B cell (primary cell): ENCODE data around the gene AMH. TPM values are rescaled to one million over a fixed set of nuclear protein-coding genes. Genes with fewer than 3 reads are reported as not detected.

Source experiments
- ATAC-seq: fragments of 200-7000 bp; cut with Tn5 transposase; one replicate; pipeline ENCODE4 v1.10.0; 2021; ENCODE audit warnings: low read depth, mild to moderate bottlenecking, moderate number of reproducible peaks, moderate library complexity
- CTCF ChIA-PET: fragments of 350-600 bp; sonication (Branson Sonifier 250); formaldehyde crosslinking; loops from one replicate; lab custom pipeline; 2021; ENCODE audit warnings: antibody characterized with exemption, inconsistent platforms; lab: Charles Lee
- POLR2A ChIA-PET: fragments of 350-600 bp; sonication (Branson Sonifier 250); formaldehyde crosslinking; loops from one replicate; lab custom pipeline; 2021; ENCODE audit warnings: antibody characterized with exemption; lab: Charles Lee
- DNase-seq: peaks from one replicate; pipeline ENCODE4 v3.0.0; 2013
- H2AFZ ChIP-seq: 2 replicates; pipeline ENCODE4 v1.6.1; 2012; ENCODE audit warnings: mild to moderate bottlenecking, low read depth, low read length; ENCODE audit not compliant: insufficient read depth, poor library complexity, severe bottlenecking
- H3K27ac ChIP-seq, 2 donors: 1 replicate in 1 of 2; 2 replicates in 1 of 2; pipeline ENCODE4 v1.5.1; 2012 to 2013; ENCODE audit warnings: low read length in 2 of 2, mild to moderate bottlenecking in 2 of 2, moderate library complexity in 1 of 2
- H3K27me3 ChIP-seq, 4 experiments: fragments of 200-600 bp in 1 of 4; sonication (generic) in 1 of 4; replicated peaks in 1 of 4; 1 replicate in 2 of 4; 2 replicates in 2 of 4; pipeline versions ENCODE4 v1.6.1 to v1.7.0; 2013 to 2016; ENCODE audit warnings: low read length in 3 of 4, mild to moderate bottlenecking in 2 of 4, mixed read lengths in 1 of 4, moderate library complexity in 1 of 4; ENCODE audit not compliant: insufficient read depth in 4 of 4, control insufficient read depth in 3 of 4; ENCODE audit errors: control extremely low read depth in 1 of 4
- H3K36me3 ChIP-seq, 2 experiments: replicated peaks in 1 of 2; 1 replicate in 1 of 2; 2 replicates in 1 of 2; pipeline versions ENCODE4 v1.6.1 to v1.7.1; 2013; ENCODE audit warnings: low read length in 1 of 2; ENCODE audit not compliant: insufficient read depth in 2 of 2, control insufficient read depth in 1 of 2; ENCODE audit errors: control extremely low read depth in 1 of 2, extremely low read depth in 1 of 2
- H3K4me1 ChIP-seq, 2 donors: fragments of 200-600 bp in 1 of 2; sonication (generic) in 1 of 2; 1 replicate in 1 of 2; 2 replicates in 1 of 2; pipeline versions ENCODE4 v1.5.1 to v1.6.1; 2013 to 2017; ENCODE audit warnings: low read length in 2 of 2; ENCODE audit not compliant: control insufficient read depth in 2 of 2, insufficient read depth in 2 of 2
- H3K4me2 ChIP-seq: replicated peaks from 2 replicates; pipeline ENCODE3; 2012; ENCODE audit warnings: mild to moderate bottlenecking, low read depth, low read length; ENCODE audit not compliant: poor library complexity, severe bottlenecking
- H3K4me3 ChIP-seq, 5 experiments: fragments of 200-600 bp in 1 of 5; sonication (generic) in 1 of 5; 1 replicate in 3 of 5; 2 replicates in 2 of 5; pipeline versions ENCODE4 v1.5.1 to v1.7.0; 2011 to 2016; ENCODE audit warnings: low read length in 4 of 5, mild to moderate bottlenecking in 4 of 5, low read depth in 2 of 5, control low read depth in 1 of 5, moderate library complexity in 1 of 5; ENCODE audit not compliant: insufficient read depth in 1 of 5; ENCODE audit errors: control extremely low read depth in 1 of 5, extremely low read depth in 1 of 5
- H3K79me2 ChIP-seq: fragments of 200-600 bp; sonication (generic); one replicate; pipeline ENCODE4 v1.6.0; 2016; ENCODE audit warnings: low read length; ENCODE audit not compliant: control insufficient read depth, insufficient read depth
- H3K9ac ChIP-seq: fragments of 200-600 bp; sonication (generic); 2 replicates; pipeline ENCODE4 v1.6.1; 2017; ENCODE audit warnings: mild to moderate bottlenecking, low read length, moderate library complexity
- H3K9me3 ChIP-seq, 3 donors: one replicate each; pipeline versions ENCODE4 v1.6.1 to v1.7.1; 2013; ENCODE audit warnings: low read length in 2 of 3; ENCODE audit not compliant: control insufficient read depth in 2 of 3, insufficient read depth in 1 of 3; ENCODE audit errors: control extremely low read depth in 1 of 3
- H4K20me1 ChIP-seq: 2 replicates; pipeline ENCODE4 v1.6.0; 2012; ENCODE audit warnings: mild to moderate bottlenecking, low read length; ENCODE audit not compliant: insufficient read depth, control insufficient read depth, poor library complexity, severe bottlenecking
- H3K27ac Mint-ChIP-seq: one replicate; pipeline ENCODE4 v1.8.0; 2021; ENCODE audit warnings: mixed read lengths
- H3K27me3 Mint-ChIP-seq: one replicate; pipeline ENCODE4 v1.8.0; 2021; ENCODE audit warnings: mixed read lengths
- H3K4me1 Mint-ChIP-seq: one replicate; pipeline ENCODE4 v1.8.0; 2021; ENCODE audit warnings: mixed read lengths
- H3K4me3 Mint-ChIP-seq: one replicate; pipeline ENCODE4 v1.8.0; 2021; ENCODE audit warnings: mixed read lengths
- H3K9me3 Mint-ChIP-seq: one replicate; pipeline ENCODE4 v1.8.0; 2022; ENCODE audit warnings: mixed read lengths; ENCODE audit not compliant: insufficient read depth
- EZH2 ChIP-seq: IDR thresholded peaks from 2 replicates; pipeline ENCODE4 v1.6.1; 2012; ENCODE audit warnings: borderline replicate concordance, low read depth, mild to moderate bottlenecking, moderate library complexity, low read length; ENCODE audit not compliant: insufficient read depth, poor library complexity, severe bottlenecking
- WGBS: methylation state at CpG from one replicate; pipeline ENCODE4 v1.1.5; 2013; ENCODE audit warnings: missing lambda C conversion rate; ENCODE audit not compliant: insufficient coverage; 5-methylcytosine and 5-hydroxymethylcytosine counted together
- intact Hi-C: fragments of 100-400 bp; cut with micrococcal nuclease; formaldehyde crosslinking; loops from one replicate; pipeline ENCODE4 v1.10.0; 2022
- polyA plus RNA-seq: library from polyadenylated mRNA; depleted of rRNA; stranded (reverse); fragments of >200 nt; gene quantifications from 2 replicates; pipeline ENCODE4 v1.2.3, GENCODE V29; 2012
- total RNA-seq, 2 donors: library from RNA; stranded (reverse); fragments of 120-200 nt in 1 of 2; gene quantifications; 1 replicate in 1 of 2; 2 replicates in 1 of 2; pipeline versions ENCODE4 v1.2.3 to v1.2.4, GENCODE V29; 2013 to 2022
- TF ChIP-seq, protein P1 (sequence below): fragments of 200-600 bp; IDR thresholded peaks from one replicate; pipeline ENCODE4 v1.8.0; 2022; ENCODE audit warnings: antibody characterized with exemption, mild to moderate bottlenecking

Gene AMH
- total and polyA plus RNA-seq, 2 donors (not counting 1 experiment from before 2014, with no cell fraction given) = 1.5 to 4.5 TPM

GRCh38 chr19:2273356-2274184 lies 24.4 kb downstream of the AMH start:
- ChIA-PET POLR2A (interaction anchor here (0.6 to 10.8 kb wide), 13 partner anchors 13 to 203 kb away, joined by 3 to 134 read pairs (median 3); partner anchors contain the start of gene JSRP1), CTCF (interaction anchor here (0.5 to 7.5 kb wide), 22 partner anchors 9 to 347 kb away, joined by 3 to 66 read pairs (median 6); partner anchors contain the start of genes AP3D1, JSRP1, PLEKHJ1 and SF3A2)
- peak overlapping the region in 4 of 5 experiments; percentile 5 to 100 (median 34) for H3K4me3 ChIP-seq
- ATAC-seq (peak; percentile 16), DNase-seq (peak; percentile 90)
- H3K4me2 ChIP-seq = peak overlapping the region; percentile 99
- no peaks in the 10 kb centered on the region for H3K27me3 Mint-ChIP-seq
- H3K4me1 Mint-ChIP-seq = peaks cover 48% of the 10 kb centered on the region
- peak overlapping the region; percentile 50 for H3K9ac ChIP-seq
- peaks cover 80% of the 10 kb centered on the region for H3K79me2 ChIP-seq
- WGBS = 11% methylated on average over 45 of the region's 45 CpGs
- H3K4me3 Mint-ChIP-seq = peak overlapping the region; percentile 86
- no peaks in the 10 kb centered on the region for H3K9me3 Mint-ChIP-seq
- H3K36me3 ChIP-seq = peaks cover 0 to 35% of the 10 kb centered on the region in 2 experiments
- no peaks in the 10 kb centered on the region for H3K27me3 ChIP-seq
- H3K9me3 ChIP-seq = no peaks in the 10 kb centered on the region
- peaks cover 39 to 54% of the 10 kb centered on the region in 2 donors for H3K4me1 ChIP-seq
- H3K27ac Mint-ChIP-seq = peak overlapping the region; percentile 93
- intact Hi-C loops = loop anchor here (1.0 to 10.0 kb wide), 6 partner anchors 15 to 201 kb away; partner anchors contain the start of genes GADD45B, PLEKHJ1 and SF3A2
- H2AFZ ChIP-seq = no peak overlapping the region
- TF ChIP-seq, protein P1, sequence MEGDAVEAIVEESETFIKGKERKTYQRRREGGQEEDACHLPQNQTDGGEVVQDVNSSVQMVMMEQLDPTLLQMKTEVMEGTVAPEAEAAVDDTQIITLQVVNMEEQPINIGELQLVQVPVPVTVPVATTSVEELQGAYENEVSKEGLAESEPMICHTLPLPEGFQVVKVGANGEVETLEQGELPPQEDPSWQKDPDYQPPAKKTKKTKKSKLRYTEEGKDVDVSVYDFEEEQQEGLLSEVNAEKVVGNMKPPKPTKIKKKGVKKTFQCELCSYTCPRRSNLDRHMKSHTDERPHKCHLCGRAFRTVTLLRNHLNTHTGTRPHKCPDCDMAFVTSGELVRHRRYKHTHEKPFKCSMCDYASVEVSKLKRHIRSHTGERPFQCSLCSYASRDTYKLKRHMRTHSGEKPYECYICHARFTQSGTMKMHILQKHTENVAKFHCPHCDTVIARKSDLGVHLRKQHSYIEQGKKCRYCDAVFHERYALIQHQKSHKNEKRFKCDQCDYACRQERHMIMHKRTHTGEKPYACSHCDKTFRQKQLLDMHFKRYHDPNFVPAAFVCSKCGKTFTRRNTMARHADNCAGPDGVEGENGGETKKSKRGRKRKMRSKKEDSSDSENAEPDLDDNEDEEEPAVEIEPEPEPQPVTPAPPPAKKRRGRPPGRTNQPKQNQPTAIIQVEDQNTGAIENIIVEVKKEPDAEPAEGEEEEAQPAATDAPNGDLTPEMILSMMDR = peak; percentile 94
- no peak for TF ChIP-seq EZH2
- peak overlapping the region; percentile 79 to 84 for H3K27ac ChIP-seq
- H4K20me1 ChIP-seq = peaks cover 75% of the 10 kb centered on the region
